K562 (cell line): Measurements from ENCODE around the gene ARF1.

Experiments
- GTF2F1 ChIP-seq: IDR thresholded peaks from 2 replicates; pipeline ENCODE4 v1.6.1; 2011; ENCODE audit warnings: low read depth, low read length, improper control_type of control experiment
- MXI1 ChIP-seq: IDR thresholded peaks from 2 replicates; pipeline ENCODE4 v1.6.1; 2011; ENCODE audit warnings: low read depth, mild to moderate bottlenecking, improper control_type of control experiment, low read length

GRCh38 chr1:228066416-228066815 is 16.1 kb upstream of the ARF1 start:
- TF ChIP-seq MXI1 (no peak), GTF2F1 (no peak)
